GM21390 (cell line): ENCODE data around the gene P2RY14.
"Not testable (repeated sequence)": the region's sequence is repeated elsewhere in the genome, so short reads cannot be mapped to it uniquely, and the experiment has no call there.

Experiments
- ATAC-seq: cut with Tn5 transposase; IDR thresholded peaks from one replicate; pipeline ENCODE4 v1.9.1; 2021; ENCODE audit not compliant: unreplicated experiment

Gene P2RY14

GRCh38 chr3:151264605-151265004 is 13.7 kb downstream of the P2RY14 start:
- no peak for ATAC-seq

GRCh38 chr3:151262871-151263525 is 15.3 kb downstream of the P2RY14 start:
- ATAC-seq: no peak

- ATAC-seq: no peak
These were observed 18.7 kb downstream of the P2RY14 start for GRCh38 chr3:151259664-151260063.

- no peak for ATAC-seq
These were observed 21.6 kb downstream of the P2RY14 start for GRCh38 chr3:151256749-151257148.

- no peak for ATAC-seq
These were observed 29.5 kb downstream of the P2RY14 start for GRCh38 chr3:151248772-151249337.

GRCh38 chr3:151242006-151242405 is 36.3 kb downstream of the P2RY14 start:
- not testable (repeated sequence) for ATAC-seq

GRCh38 chr3:151236736-151237135 is 41.6 kb downstream of the P2RY14 start:
- no peak for ATAC-seq

- ATAC-seq: no peak
These were observed 42.0 kb downstream of the P2RY14 start for GRCh38 chr3:151236316-151236715.

GRCh38 chr3:151234825-151235224 is 43.5 kb downstream of the P2RY14 start:
- ATAC-seq: no peak

- ATAC-seq: no peak
These were observed 45.4 kb downstream of the P2RY14 start for GRCh38 chr3:151232991-151233390.

GRCh38 chr3:151232403-151232802 is 45.9 kb downstream of the P2RY14 start:
- ATAC-seq: not testable (repeated sequence)

GRCh38 chr3:151230646-151231045 is 47.7 kb downstream of the P2RY14 start:
- peak; percentile 49 for ATAC-seq

GRCh38 chr3:151228666-151229040 is 49.7 kb downstream of the P2RY14 start:
- no peak for ATAC-seq

- ATAC-seq: peak; percentile 80
These were observed 50.3 kb downstream of the P2RY14 start for GRCh38 chr3:151227807-151228665.

- ATAC-seq: peak; percentile 20
These were observed 51.0 kb downstream of the P2RY14 start for GRCh38 chr3:151227266-151227806.

GRCh38 chr3:151226825-151227224 is 51.5 kb downstream of the P2RY14 start:
- ATAC-seq: no peak

- ATAC-seq: no peak
These were observed 52.2 kb downstream of the P2RY14 start for GRCh38 chr3:151226088-151226563.

- no peak for ATAC-seq
These were observed 53.0 kb downstream of the P2RY14 start for GRCh38 chr3:151225040-151225975.

GRCh38 chr3:151224268-151224866 is 54.0 kb downstream of the P2RY14 start:
- no peak for ATAC-seq

GRCh38 chr3:151219056-151219455 is 59.3 kb downstream of the P2RY14 start:
- no peak for ATAC-seq
